K562 (cell line): Measurements from ENCODE around the gene NFATC1. TPM values are rescaled to one million over a fixed set of nuclear protein-coding genes. Genes with fewer than 3 reads are reported as not detected.

ENCODE experiments used
- ATAC-seq: fragments of 200-7000 bp; cut with Tn5 transposase; 3 replicates; pipeline ENCODE4 v1.9.1; 2020; ENCODE audit warnings: moderate library complexity
- BruUV-seq: library from RNA; stranded (reverse); fragments of 400-500 nt; replicated peaks from 2 replicates; lab custom pipeline; 2021; lab: Mats Ljungman, UMichigan
- CTCF ChIA-PET: fragments of 300-600 bp; formaldehyde crosslinking; extraction: SDS; loops from one replicate; lab custom pipeline; 2021; ENCODE audit warnings: low intra/inter-chr PET ratio; lab: Yijun Ruan, JAX
- POLR2A ChIA-PET: fragments of 300-600, 350-650 bp; sonication (Branson Sonifier 250); formaldehyde crosslinking; extraction: SDS; loops from one replicate; lab custom pipeline; 2021; ENCODE audit warnings: antibody characterized with exemption, inconsistent platforms; lab: Yijun Ruan, JAX
- DNase-seq, 4 experiments: peaks; one replicate each; pipeline versions ENCODE4 v3.0.0 to v3.0.0-alpha.2; 2011 to 2018; ENCODE audit warnings: low spot score in 3 of 4, mixed read lengths in 3 of 4; ENCODE audit errors: extremely low read depth in 1 of 4
- FAIRE-seq: peaks from 2 replicates; lab custom pipeline; 2011; peaks lifted over from hg19 to GRCh38; lab: Jason Lieb, UNC
- H2AFZ ChIP-seq: 2 replicates; pipeline ENCODE4 v1.6.0; 2011; ENCODE audit warnings: low read depth, low read length, control low read depth, inconsistent platforms
- H3K27ac ChIP-seq: fragments of 200-600 bp; 3 replicates; pipeline ENCODE4 v1.8.0; 2011; ENCODE audit warnings: low read depth, mild to moderate bottlenecking, control low read depth, inconsistent platforms, low read length, moderate library complexity, mixed read lengths; ENCODE audit errors: extremely low read depth
- H3K27me3 ChIP-seq, 2 experiments: fragments of 300-600 bp in 1 of 2; 2 replicates in 1 of 2; 3 replicates in 1 of 2; pipeline versions ENCODE4 v1.6.0 to v1.8.0; 2011; ENCODE audit warnings: inconsistent platforms in 2 of 2, low read length in 2 of 2, mild to moderate bottlenecking in 1 of 2, mixed read lengths in 1 of 2, moderate library complexity in 1 of 2; ENCODE audit not compliant: control insufficient read depth in 2 of 2, insufficient read depth in 2 of 2
- H3K36me3 ChIP-seq: fragments of 300-600 bp; 3 replicates; pipeline ENCODE4 v1.8.0; 2011; ENCODE audit warnings: mild to moderate bottlenecking, low read length, inconsistent platforms; ENCODE audit not compliant: control insufficient read depth, insufficient read depth
- H3K4me1 ChIP-seq, 2 experiments: fragments of 200-600 bp in 1 of 2; replicated peaks in 1 of 2; 2 replicates in 1 of 2; 3 replicates in 1 of 2; pipeline versions ENCODE4 v1.5.1 to v1.8.0; 2011; ENCODE audit warnings: inconsistent platforms in 2 of 2, low read length in 2 of 2, mild to moderate bottlenecking in 1 of 2, mixed read lengths in 1 of 2, moderate library complexity in 1 of 2; ENCODE audit not compliant: control insufficient read depth in 2 of 2, insufficient read depth in 2 of 2
- H3K4me2 ChIP-seq: 2 replicates; pipeline ENCODE4 v1.6.1; 2011; ENCODE audit warnings: low read length, control low read depth, inconsistent platforms, mixed read lengths; ENCODE audit not compliant: insufficient read depth
- H3K4me3 ChIP-seq: fragments of 200-600 bp; sonication (generic), shearing (Covaris generic); 2 replicates; pipeline ENCODE4 v1.5.1; 2016; ENCODE audit warnings: control low read depth, inconsistent platforms
- H3K79me2 ChIP-seq: fragments of 200-600 bp; 3 replicates; pipeline ENCODE4 v1.8.0; 2011; ENCODE audit warnings: low read length, inconsistent platforms; ENCODE audit not compliant: control insufficient read depth, insufficient read depth
- H3K9ac ChIP-seq, 2 experiments: 2 replicates each; pipeline versions ENCODE4 v1.6.0 to v1.6.1; 2011; ENCODE audit warnings: low read depth in 2 of 2, low read length in 2 of 2, control low read depth in 1 of 2, inconsistent platforms in 1 of 2, mild to moderate bottlenecking in 1 of 2, mixed read lengths in 1 of 2; ENCODE audit not compliant: insufficient read depth in 1 of 2
- H3K9me1 ChIP-seq: one replicate; pipeline ENCODE4 v1.6.0; 2011; ENCODE audit warnings: inconsistent platforms, mild to moderate bottlenecking, low read length, moderate library complexity; ENCODE audit not compliant: control insufficient read depth, insufficient read depth
- H3K9me3 ChIP-seq: replicated peaks from 2 replicates; pipeline ENCODE4 v1.5.1; 2011; ENCODE audit warnings: low read depth, low read length, inconsistent platforms; ENCODE audit not compliant: control insufficient read depth, insufficient read depth
- H4K20me1 ChIP-seq: replicated peaks from 2 replicates; pipeline ENCODE4 v1.6.1; 2011; ENCODE audit warnings: low read length, inconsistent platforms, mixed read lengths; ENCODE audit not compliant: control insufficient read depth, insufficient read depth
- CREB3L1 ChIP-seq: fragments of 450-650 bp; IDR thresholded peaks from 2 replicates; pipeline ENCODE4 v1.6.1; 2014; ENCODE audit warnings: low read depth, mild to moderate bottlenecking, moderate library complexity, borderline replicate concordance
- E2F1 ChIP-seq: sonication (generic); formaldehyde crosslinking; IDR thresholded peaks from 2 replicates; pipeline ENCODE4 v1.8.1; 2023; ENCODE audit warnings: mild to moderate bottlenecking, missing genetic modification reagents, moderate library complexity
- E2F8 ChIP-seq: fragments of 450-650 bp; IDR thresholded peaks from 2 replicates; pipeline ENCODE4 v1.7.1; 2018; ENCODE audit warnings: mild to moderate bottlenecking, low read depth; ENCODE audit not compliant: partially characterized antibody
- ESRRB ChIP-seq: fragments of 250-450 bp; sonication (Bioruptor Pico); IDR thresholded peaks from 2 replicates; pipeline ENCODE4 v1.5.0; 2020; ENCODE audit warnings: mild to moderate bottlenecking, moderate library complexity, borderline replicate concordance
- KLF13 ChIP-seq: fragments of 450-650 bp; IDR thresholded peaks from 2 replicates; pipeline ENCODE4 v1.6.1; 2016; ENCODE audit warnings: missing genetic modification characterization, low read depth, mild to moderate bottlenecking, missing compliant biosample characterization, moderate library complexity, borderline replicate concordance
- MAX ChIP-seq: sonication (generic); formaldehyde crosslinking; IDR thresholded peaks from 2 replicates; pipeline ENCODE4 v1.9.0; 2022; ENCODE audit warnings: mild to moderate bottlenecking, missing genetic modification reagents
- NRF1 ChIP-seq, 2 experiments: fragments of 450-650 bp; IDR thresholded peaks in 1 of 2; conservative IDR thresholded peaks in 1 of 2; 2 replicates each; pipeline ENCODE4 v1.6.1; 2014; ENCODE audit warnings: mild to moderate bottlenecking in 2 of 2
- POLR3A ChIP-seq: IDR thresholded peaks from 2 replicates; pipeline ENCODE4 v1.6.1; 2011; ENCODE audit warnings: borderline replicate concordance, mild to moderate bottlenecking, moderate library complexity; ENCODE audit not compliant: insufficient read length, insufficient read depth; ENCODE audit errors: extremely low read depth
- PPARD ChIP-seq: fragments of 250-450 bp; sonication (Bioruptor Pico); IDR thresholded peaks from 2 replicates; pipeline ENCODE4 v1.8.0; 2022; ENCODE audit warnings: inconsistent platforms, mild to moderate bottlenecking, moderate library complexity
- PREB ChIP-seq: sonication (generic); formaldehyde crosslinking; IDR thresholded peaks from 2 replicates; pipeline ENCODE4 v1.8.1; 2023; ENCODE audit warnings: mild to moderate bottlenecking, missing genetic modification reagents
- SAP30 ChIP-seq: fragments of 200-600 bp; sonication (generic); IDR thresholded peaks from 2 replicates; pipeline ENCODE4 v1.6.1; 2012; ENCODE audit warnings: borderline replicate concordance, low read depth, mild to moderate bottlenecking, moderate library complexity, low read length, control low read depth, inconsistent platforms; ENCODE audit not compliant: insufficient read depth, poor library complexity, severe bottlenecking
- YBX1 ChIP-seq: fragments of 450-650 bp; IDR thresholded peaks from 2 replicates; pipeline ENCODE4 v1.7.1; 2016; ENCODE audit warnings: mild to moderate bottlenecking
- ZFPM2 ChIP-seq: fragments of 250-450 bp; sonication (Bioruptor Pico); IDR thresholded peaks from 2 replicates; pipeline ENCODE4 v1.5.1; 2022; ENCODE audit warnings: mild to moderate bottlenecking
- ZNF239 ChIP-seq: fragments of 250-450 bp; sonication (Bioruptor Pico); IDR thresholded peaks from 2 replicates; pipeline ENCODE4 v1.4.0; 2020; ENCODE audit warnings: mild to moderate bottlenecking
- WGBS: fragments of 100-300 bp; shearing (Covaris generic); methylation state at CpG from one replicate; pipeline ENCODE4 v1.1.6; 2016; ENCODE audit warnings: low coverage, mixed read lengths; ENCODE audit not compliant: insufficient coverage; ENCODE audit errors: missing lambda C conversion rate; 5-methylcytosine and 5-hydroxymethylcytosine counted together
- in situ Hi-C: fragments of 300-500 bp; cut with MboI; formaldehyde crosslinking; loops from 4 replicates; pipeline ENCODE4 v1.15.0; 2018; ENCODE audit warnings: inconsistent platforms, mixed read lengths
- intact Hi-C: fragments of 100-400 bp; cut with micrococcal nuclease; formaldehyde crosslinking; loops from 2 replicates; pipeline ENCODE4 v1.14.2; 2022
- polyA plus RNA-seq, 8 experiments: library from polyadenylated mRNA; depleted of rRNA in 4 of 8; stranded (reverse) in 5 of 8; unstranded in 3 of 8; fragments of >200 nt; fragmentation: Nextera tagmentation in 2 of 8; fragmentation: Illumina TruSeq in 1 of 8; extraction: Ambion mirVana in 2 of 8; extraction: Trizol in 1 of 8; gene quantifications; 2 replicates each; pipeline versions ENCODE4 v1.2.1 to v1.2.3, GENCODE V29; 2011 to 2014; ENCODE audit warnings: inconsistent platforms in 1 of 8, missing spikeins in 1 of 8
- total RNA-seq, 7 experiments: library from RNA; depleted of rRNA in 6 of 7; stranded (reverse); fragments of >200 nt in 6 of 7; fragmentation: Illumina TruSeq in 2 of 7; extraction: Trizol in 2 of 7; gene quantifications; 2 replicates each; pipeline versions ENCODE4 v1.2.1 to v1.2.3, GENCODE V29; 2011 to 2021; ENCODE audit warnings: low replicate concordance in 1 of 7

Gene NFATC1
- total and polyA plus RNA-seq, 9 of the 15 experiments (the other 6 are each of a cell fraction or from before 2014, with no cell fraction given) = 1.1 to 16.4 (median 2.5) TPM

- Histone ChIP-seq H3K27ac (no peak overlapping the region), H3K4me1 (no peaks in the 10 kb centered on the region), H2AFZ (no peak overlapping the region), H3K9me3 (no peaks in the 10 kb centered on the region; the same call in 1 of the 2 replicates), H3K79me2 (no peaks in the 10 kb centered on the region), H4K20me1 (no peaks in the 10 kb centered on the region), H3K4me2 (no peak overlapping the region), H3K36me3 (peaks cover 3% of the 10 kb centered on the region; the same call in 1 of the 3 replicates), H3K4me3 (no peak overlapping the region), H3K27me3 (no peaks in the 10 kb centered on the region), H3K9me1 (no peaks in the 10 kb centered on the region), H3K9ac (no peak overlapping the region)
- intact Hi-C loops (no loop called here), in situ Hi-C loops (no loop called here)
- ATAC-seq (no peak), DNase-seq (no peak), FAIRE-seq (no peak)
- WGBS = 77% methylated on average over 9 of the region's 13 CpGs
- ChIA-PET CTCF (no interaction called here), POLR2A (no interaction called here)
- BruUV-seq = no TSS peak
- no peak for TF ChIP-seq SAP30
- no peak for TF ChIP-seq PREB
- no peak for TF ChIP-seq ESRRB (CRISPR knock-in tag)
- TF ChIP-seq NRF1 (conservative IDR thresholded peaks at IDR 0.05 in 1 of 2, IDR thresholded peaks at IDR 0.05 in 1 of 2) = no peak
- TF ChIP-seq KLF13 (tag) = no peak
- no peak for TF ChIP-seq E2F8
- TF ChIP-seq ZFPM2 (CRISPR knock-in tag) = no peak
- TF ChIP-seq POLR3A = no peak
- no peak for TF ChIP-seq YBX1
- TF ChIP-seq MAX = no peak
- no peak for TF ChIP-seq CREB3L1
- no peak for TF ChIP-seq E2F1 (CRISPR knock-in tag)
- TF ChIP-seq ZNF239 (CRISPR knock-in tag) = no peak
- TF ChIP-seq PPARD (CRISPR knock-in tag) = no peak
Measured at GRCh38 chr18:79365701-79366100, 30.0 kb upstream of the NFATC1 start.
